ENCODE measurements around the gene TLE6.

DNA sequence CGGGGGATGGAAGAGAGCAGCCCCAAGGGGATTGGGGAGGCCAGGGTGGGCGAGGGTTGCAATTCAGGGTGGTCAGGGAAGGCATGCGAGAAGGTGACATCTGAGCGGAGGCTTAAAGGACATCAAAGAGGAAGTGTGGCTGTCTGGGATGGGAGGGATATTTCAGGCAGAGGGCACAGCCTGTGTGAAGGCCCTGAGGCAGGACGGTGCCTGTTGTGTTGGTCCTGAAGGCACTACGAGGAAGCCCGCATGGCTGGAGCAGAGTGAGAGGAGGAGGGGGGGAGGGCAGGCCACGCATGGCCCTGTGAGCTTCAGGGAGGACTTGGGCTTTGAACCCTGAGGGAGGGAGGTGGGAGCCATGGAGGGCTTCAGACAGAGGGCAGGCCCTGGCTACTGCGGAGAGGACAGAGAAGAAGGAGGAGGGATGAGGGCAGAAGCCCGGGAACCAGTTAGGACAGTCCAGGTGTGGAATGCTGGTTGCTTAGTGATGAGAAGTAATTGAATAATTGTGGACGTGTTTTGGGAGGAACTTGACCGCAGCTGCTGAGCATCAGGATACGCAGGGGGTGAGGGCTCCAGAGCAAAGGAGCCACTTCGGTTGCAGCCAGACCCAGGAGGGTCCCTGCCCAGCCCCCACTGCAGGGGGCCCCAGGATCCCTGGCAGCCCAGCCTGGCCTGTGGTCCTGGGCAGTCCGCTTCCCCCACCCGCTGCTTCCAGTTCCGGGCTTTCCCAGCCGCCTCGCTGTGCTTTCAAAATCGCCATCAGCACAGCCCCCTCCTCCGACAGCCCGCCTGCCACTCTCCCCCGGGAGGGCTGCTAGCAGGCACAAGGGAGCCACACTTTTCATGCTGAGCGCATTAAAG is 6.2 kb downstream of the TLE6 start:
- TF ChIP-seq POLR2A (IDR thresholded peaks at IDR 0.05), result no peak
- TF ChIP-seq, protein P1, sequence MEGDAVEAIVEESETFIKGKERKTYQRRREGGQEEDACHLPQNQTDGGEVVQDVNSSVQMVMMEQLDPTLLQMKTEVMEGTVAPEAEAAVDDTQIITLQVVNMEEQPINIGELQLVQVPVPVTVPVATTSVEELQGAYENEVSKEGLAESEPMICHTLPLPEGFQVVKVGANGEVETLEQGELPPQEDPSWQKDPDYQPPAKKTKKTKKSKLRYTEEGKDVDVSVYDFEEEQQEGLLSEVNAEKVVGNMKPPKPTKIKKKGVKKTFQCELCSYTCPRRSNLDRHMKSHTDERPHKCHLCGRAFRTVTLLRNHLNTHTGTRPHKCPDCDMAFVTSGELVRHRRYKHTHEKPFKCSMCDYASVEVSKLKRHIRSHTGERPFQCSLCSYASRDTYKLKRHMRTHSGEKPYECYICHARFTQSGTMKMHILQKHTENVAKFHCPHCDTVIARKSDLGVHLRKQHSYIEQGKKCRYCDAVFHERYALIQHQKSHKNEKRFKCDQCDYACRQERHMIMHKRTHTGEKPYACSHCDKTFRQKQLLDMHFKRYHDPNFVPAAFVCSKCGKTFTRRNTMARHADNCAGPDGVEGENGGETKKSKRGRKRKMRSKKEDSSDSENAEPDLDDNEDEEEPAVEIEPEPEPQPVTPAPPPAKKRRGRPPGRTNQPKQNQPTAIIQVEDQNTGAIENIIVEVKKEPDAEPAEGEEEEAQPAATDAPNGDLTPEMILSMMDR (IDR thresholded peaks at IDR 0.05), result no peak

All from lower leg skin (tissue), 3 donors.